GM23338 (cell line): Measurements from ENCODE around the gene TRIM38. TPM values are rescaled to one million over a fixed set of nuclear protein-coding genes. Genes with fewer than 3 reads are reported as not detected.

ENCODE experiments used
- ATAC-seq: fragments of 200-7000 bp; cut with Tn5 transposase; 3 replicates; pipeline ENCODE4 v1.9.1; 2020
- DNase-seq: peaks from one replicate; pipeline ENCODE4 v3.0.0-alpha.2; 2015; ENCODE audit warnings: low spot score
- H2AFZ ChIP-seq: fragments of 200-600 bp; sonication (generic); 2 replicates; pipeline ENCODE4 v1.8.0; 2016; ENCODE audit warnings: antibody characterized with exemption, mild to moderate bottlenecking, moderate library complexity
- H3F3A ChIP-seq: fragments of 200-600 bp; sonication (generic); replicated peaks from 2 replicates; pipeline ENCODE4 v1.8.0; 2017; ENCODE audit warnings: antibody characterized with exemption, mixed run types, low read depth
- H3K27ac ChIP-seq: fragments of 200-600 bp; sonication (generic); 2 replicates; pipeline ENCODE4 v1.6.1; 2016; ENCODE audit warnings: low read depth
- H3K27me3 ChIP-seq: fragments of 200-600 bp; sonication (generic); 2 replicates; pipeline ENCODE4 v1.8.0; 2016; ENCODE audit warnings: mild to moderate bottlenecking, mixed run types, moderate library complexity; ENCODE audit not compliant: insufficient read depth
- H3K36me3 ChIP-seq: fragments of 200-600 bp; sonication (generic); 2 replicates; pipeline ENCODE4 v1.8.0; 2016; ENCODE audit warnings: mild to moderate bottlenecking; ENCODE audit not compliant: insufficient read depth
- H3K4me1 ChIP-seq: fragments of 200-600 bp; sonication (generic); 2 replicates; pipeline ENCODE4 v1.8.0; 2016; ENCODE audit warnings: mild to moderate bottlenecking, moderate library complexity; ENCODE audit not compliant: insufficient read depth
- H3K4me2 ChIP-seq: fragments of 200-600 bp; sonication (generic); 2 replicates; pipeline ENCODE4 v1.7.1; 2017; ENCODE audit warnings: mixed run types
- H3K4me3 ChIP-seq: fragments of 200-600 bp; sonication (generic); 2 replicates; pipeline ENCODE4 v1.6.1; 2016; ENCODE audit warnings: mixed run types
- H3K79me2 ChIP-seq: fragments of 200-600 bp; sonication (generic); replicated peaks from 2 replicates; pipeline ENCODE4 v1.8.0; 2017; ENCODE audit warnings: mild to moderate bottlenecking; ENCODE audit not compliant: insufficient read depth
- H3K9me2 ChIP-seq: fragments of 200-600 bp; sonication (generic); 2 replicates; pipeline ENCODE4 v1.8.0; 2017; ENCODE audit not compliant: insufficient read depth
- H4K20me1 ChIP-seq: fragments of 200-600 bp; sonication (generic); replicated peaks from 2 replicates; pipeline ENCODE4 v1.8.0; 2017; ENCODE audit warnings: mild to moderate bottlenecking; ENCODE audit not compliant: insufficient read depth
- H3K27ac Mint-ChIP-seq: 2 replicates; pipeline ENCODE4 v1.8.0; 2020; ENCODE audit warnings: inconsistent platforms, mild to moderate bottlenecking, moderate library complexity, mixed read lengths
- H3K27me3 Mint-ChIP-seq: 3 replicates; pipeline ENCODE4 v1.8.0; 2022; ENCODE audit warnings: low read depth, mild to moderate bottlenecking, moderate library complexity, mixed read lengths, inconsistent platforms; ENCODE audit not compliant: insufficient read depth, poor library complexity
- H3K36me3 Mint-ChIP-seq: 3 replicates; pipeline ENCODE4 v1.8.0; 2021; ENCODE audit warnings: low read depth, mild to moderate bottlenecking, inconsistent platforms, moderate library complexity, mixed read lengths
- H3K4me1 Mint-ChIP-seq: 3 replicates; pipeline ENCODE4 v1.8.0; 2020; ENCODE audit warnings: mild to moderate bottlenecking, inconsistent platforms, mixed read lengths
- H3K4me3 Mint-ChIP-seq: 3 replicates; pipeline ENCODE4 v1.8.0; 2021; ENCODE audit warnings: moderate library complexity, mild to moderate bottlenecking, inconsistent platforms, mixed read lengths
- H3K9me3 Mint-ChIP-seq: 3 replicates; pipeline ENCODE4 v1.8.0; 2020; ENCODE audit warnings: moderate library complexity, mild to moderate bottlenecking, inconsistent platforms, mixed read lengths
- CTCF ChIP-seq, 2 experiments: fragments of 200-600 bp in 1 of 2; sonication (generic) in 1 of 2; conservative IDR thresholded peaks; 2 replicates each; pipeline versions ENCODE4 v1.5.1 to v1.6.1; 2016 to 2017; ENCODE audit warnings: antibody characterized with exemption in 2 of 2, low read depth in 2 of 2, mild to moderate bottlenecking in 2 of 2, moderate library complexity in 1 of 2
- NANOG ChIP-seq: IDR thresholded peaks from 2 replicates; pipeline ENCODE4 v1.6.1; 2016; ENCODE audit warnings: antibody characterized with exemption, borderline replicate concordance
- ZNF331 ChIP-seq: fragments of 250-450 bp; sonication (Bioruptor Pico); IDR thresholded peaks from 2 replicates; pipeline ENCODE4 v1.5.0; 2020; ENCODE audit warnings: low read depth, mild to moderate bottlenecking, moderate library complexity
- ZNF462 ChIP-seq: fragments of 250-450 bp; sonication (Bioruptor Pico); IDR thresholded peaks from 2 replicates; pipeline ENCODE4 v1.5.0; 2020; ENCODE audit warnings: mild to moderate bottlenecking, moderate library complexity
- polyA plus RNA-seq: library from polyadenylated mRNA; unstranded; fragments of >200 nt; fragmentation: Nextera tagmentation; extraction: Ambion mirVana; gene quantifications from 2 replicates; pipeline ENCODE4 v1.2.1, GENCODE V29; 2016
- total RNA-seq: library from RNA; depleted of rRNA; stranded (reverse); fragments of >200 nt; shearing (Covaris generic); gene quantifications from 2 replicates; pipeline ENCODE4 v1.2.3, GENCODE V29; 2014

The TRIM38 gene
- total and polyA plus RNA-seq, 2 experiments from 2014 or later: 0.66 to 0.82 TPM

- TF ChIP-seq CTCF (conservative IDR thresholded peaks at IDR 0.05; ENCODE audit: low read depth in 2 of 2): no peak
Measured at GRCh38 chr6:26008470-26008869, 45.9 kb downstream of the TRIM38 start (continued).

DNA sequence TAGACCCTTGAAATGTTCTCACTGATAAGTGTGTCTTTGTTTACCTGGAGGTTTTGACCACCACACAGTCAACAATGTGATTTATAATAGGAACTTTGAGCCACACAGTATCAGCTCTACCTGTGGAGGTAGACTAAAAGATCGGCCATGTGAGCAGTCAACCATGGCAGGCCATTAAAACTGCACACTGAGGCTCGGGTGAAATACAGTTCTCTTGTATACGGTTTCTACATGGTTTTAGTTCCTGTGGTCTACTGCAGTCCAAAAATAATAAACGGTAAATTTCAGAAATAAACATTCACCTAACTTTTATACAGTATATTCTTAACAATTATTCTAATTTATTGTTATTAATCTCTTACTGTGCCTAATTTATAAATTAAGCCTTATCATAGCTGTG is 47.2 kb downstream of the TRIM38 start:
- Mint-ChIP-seq H3K4me1 (peaks cover 14% of the 10 kb centered on the region), H3K36me3 (no peaks in the 10 kb centered on the region; the same call in 2 of the 3 replicates), H3K4me3 (no peak overlapping the region), H3K27me3 (peaks cover 6% of the 10 kb centered on the region), H3K27ac (no peak overlapping the region), H3K9me3 (no peaks in the 10 kb centered on the region)
- Histone ChIP-seq H3K27ac (no peak overlapping the region), H3K36me3 (no peaks in the 10 kb centered on the region; the same call in 1 of the 2 replicates), H3K4me2 (no peak overlapping the region), H3K9me2 (no peaks in the 10 kb centered on the region), H3K79me2 (no peaks in the 10 kb centered on the region), H3K4me3 (no peak overlapping the region), H3K27me3 (no peaks in the 10 kb centered on the region), H4K20me1 (no peaks in the 10 kb centered on the region), H3F3A (no peaks in the 10 kb centered on the region), H2AFZ (no peak overlapping the region), H3K4me1 (peaks cover 16% of the 10 kb centered on the region)
- no peak for TF ChIP-seq ZNF462 (CRISPR knock-in tag)
- TF ChIP-seq ZNF331 (CRISPR knock-in tag): no peak
- no peak for TF ChIP-seq NANOG
- ATAC-seq (no peak), DNase-seq (no peak)
